ENCODE results near the gene TFCP2.

The TFCP2 gene

GRCh38 chr12:51197736-51198567, 25.0 kb upstream of the TFCP2 start:
- DNase-seq, result no peak

- no peak for DNase-seq
Measured at GRCh38 chr12:51196547-51196946, 23.6 kb upstream of the TFCP2 start.

GRCh38 chr12:51195841-51196240, 22.9 kb upstream of the TFCP2 start:
- DNase-seq, result no peak

- no peak for DNase-seq
Measured at GRCh38 chr12:51192284-51192671, 19.3 kb upstream of the TFCP2 start.

GRCh38 chr12:51191516-51192283, 18.8 kb upstream of the TFCP2 start:
- no peak for DNase-seq

GRCh38 chr12:51190820-51191219, 17.9 kb upstream of the TFCP2 start:
- no peak for DNase-seq

GRCh38 chr12:51189790-51190355, 16.9 kb upstream of the TFCP2 start:
- no peak for DNase-seq

- no peak for DNase-seq
Measured at GRCh38 chr12:51188359-51189051, 15.6 kb upstream of the TFCP2 start.

GRCh38 chr12:51187370-51187987, 14.5 kb upstream of the TFCP2 start:
- no peak for DNase-seq

- DNase-seq, result no peak
Measured at GRCh38 chr12:51186465-51187085, 13.6 kb upstream of the TFCP2 start.

- no peak for DNase-seq
Measured at GRCh38 chr12:51185171-51185717, 12.3 kb upstream of the TFCP2 start.

- DNase-seq, result peak; percentile 36
Measured at GRCh38 chr12:51183816-51184215, 10.9 kb upstream of the TFCP2 start.

- no peak for DNase-seq
Measured at GRCh38 chr12:51183349-51183748, 10.4 kb upstream of the TFCP2 start.

- no peak for DNase-seq
Measured at GRCh38 chr12:51181558-51181957, 8.6 kb upstream of the TFCP2 start.

- no peak for DNase-seq
Measured at GRCh38 chr12:51177897-51178296, 5.0 kb upstream of the TFCP2 start.

- no peak for DNase-seq
Measured at GRCh38 chr12:51174501-51174900, 1.6 kb upstream of the TFCP2 start.

GRCh38 chr12:51171884-51172514, 936 bp downstream of the TFCP2 start:
- DNase-seq, result peak; percentile 23

GRCh38 chr12:51163795-51164194, 9.1 kb downstream of the TFCP2 start:
- no peak for DNase-seq

- DNase-seq, result no peak
Measured at GRCh38 chr12:51162217-51162616, 10.7 kb downstream of the TFCP2 start.

GRCh38 chr12:51160814-51161459, 12.0 kb downstream of the TFCP2 start:
- peak; percentile 52 for DNase-seq
